Measurements from ENCODE around the gene E2F1.
A peak's percentile ranks its signal among the peaks of the same experiment; 100 is the strongest.

Gene E2F1

DNA sequence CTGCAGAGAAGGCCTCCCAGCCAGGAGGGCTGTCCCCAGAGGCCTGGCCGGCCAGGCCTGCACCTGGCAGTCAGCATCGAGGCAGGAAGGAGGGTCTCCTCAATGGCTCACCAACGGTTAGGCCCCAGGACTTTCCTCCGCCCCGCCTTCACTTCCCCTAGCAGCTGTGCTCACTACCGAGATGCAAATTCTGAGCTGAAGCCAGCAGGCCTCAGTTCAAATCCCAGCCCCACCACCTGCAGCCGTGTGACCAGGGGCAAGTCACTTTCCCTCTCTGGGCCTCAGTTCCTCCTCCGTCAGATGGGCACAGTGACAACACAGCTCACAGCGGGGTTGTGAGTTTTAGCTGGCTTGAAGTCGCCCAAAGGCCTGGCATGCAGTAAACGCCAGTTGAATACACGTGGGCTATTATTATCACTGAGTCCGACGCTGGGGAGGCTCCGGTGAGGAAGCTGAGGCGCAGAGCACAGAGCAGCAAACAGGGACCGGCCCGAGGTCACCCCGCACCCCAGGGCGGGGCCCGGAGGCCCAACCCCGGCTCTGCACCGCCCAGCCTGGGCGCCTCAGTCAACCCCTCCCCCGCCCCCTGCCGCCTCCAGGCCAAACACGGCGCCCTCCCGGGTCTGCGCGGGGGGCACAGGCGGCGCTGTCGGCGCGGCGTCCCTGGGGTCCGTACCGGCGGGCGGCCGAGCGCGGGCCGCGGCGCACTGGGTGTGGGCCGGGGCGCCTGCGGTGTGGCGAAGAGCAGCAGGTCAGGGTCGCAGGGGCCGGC, 671 bp downstream of the E2F1 start:
- no CpG with 5 or more reads among the region's 53 CpGs for WGBS (ENCODE audit: insufficient coverage, insufficient read length)
- Histone ChIP-seq H3K27me3 (ENCODE audit: control insufficient read depth, insufficient read depth, low read length) (no peaks in the 10 kb centered on the region; the same call in 1 of the 2 replicates), H3K4me1 (ENCODE audit: control insufficient read depth, insufficient read depth, low read length) (peaks cover 4% of the 10 kb centered on the region; the same call in 1 of the 2 replicates), H3K27ac (ENCODE audit: low read length) (no peak overlapping the region), H3K4me3 (ENCODE audit: low read length) (peak overlapping the region; percentile 68), H3K36me3 (ENCODE audit: control insufficient read depth, insufficient read depth, low read length) (no peaks in the 10 kb centered on the region), H3K9me3 (ENCODE audit: control insufficient read depth, insufficient read depth, low read length) (no peaks in the 10 kb centered on the region)
- no peak for DNase-seq (ENCODE audit: low read depth, low spot score)

DNA sequence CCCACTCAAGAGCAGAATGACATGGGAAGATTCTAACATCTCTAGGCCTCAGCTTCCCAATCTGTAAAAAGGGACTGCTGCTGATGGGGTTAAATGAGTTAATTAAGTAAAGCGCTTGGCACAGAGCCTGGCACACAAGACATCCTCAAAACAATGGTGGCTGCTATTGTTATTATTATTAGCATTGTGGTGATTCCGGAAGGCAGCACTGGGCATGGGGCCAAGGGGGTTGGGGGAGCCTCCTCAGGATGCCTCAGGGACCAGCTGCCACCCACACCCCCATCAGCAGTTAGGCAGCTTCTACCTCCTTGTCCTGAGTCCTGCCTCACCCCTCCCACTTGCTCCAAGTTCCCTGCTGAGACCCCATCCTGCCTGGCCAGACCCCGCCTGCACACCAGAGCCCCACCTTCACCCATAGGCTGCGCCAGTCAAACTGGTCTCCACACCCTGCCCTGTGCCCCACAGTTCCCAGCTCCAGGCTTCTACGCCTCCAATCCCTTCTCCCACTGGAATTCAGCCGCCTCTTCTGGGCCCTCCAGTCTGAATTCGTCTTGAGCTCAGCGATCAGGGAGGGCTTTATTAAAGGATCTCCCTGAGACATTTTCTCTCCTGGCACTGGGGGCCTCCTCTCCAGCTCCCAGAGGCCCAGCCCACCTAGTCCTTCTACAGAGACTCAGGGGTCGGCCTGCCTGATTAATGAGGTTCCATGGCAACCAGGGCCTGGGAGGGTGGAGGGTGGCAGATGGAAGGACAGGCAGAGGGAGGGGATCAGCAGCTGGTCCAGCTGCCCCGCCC, 1.5 kb downstream of the E2F1 start:
- Histone ChIP-seq H3K4me3 (ENCODE audit: low read length) (peak overlapping the region; percentile 68; the same call in 1 of the 2 replicates), H3K4me1 (ENCODE audit: control insufficient read depth, insufficient read depth, low read length) (peaks cover 4% of the 10 kb centered on the region; the same call in 1 of the 2 replicates), H3K9me3 (ENCODE audit: control insufficient read depth, insufficient read depth, low read length) (no peaks in the 10 kb centered on the region), H3K36me3 (ENCODE audit: control insufficient read depth, insufficient read depth, low read length) (peaks cover 6% of the 10 kb centered on the region), H3K27ac (ENCODE audit: low read length) (no peak overlapping the region), H3K27me3 (ENCODE audit: control insufficient read depth, insufficient read depth, low read length) (no peaks in the 10 kb centered on the region; the same call in 1 of the 2 replicates)
- DNase-seq (ENCODE audit: low read depth, low spot score), result no peak
- no CpG with 5 or more reads among the region's 10 CpGs for WGBS (ENCODE audit: insufficient coverage, insufficient read length)

DNA sequence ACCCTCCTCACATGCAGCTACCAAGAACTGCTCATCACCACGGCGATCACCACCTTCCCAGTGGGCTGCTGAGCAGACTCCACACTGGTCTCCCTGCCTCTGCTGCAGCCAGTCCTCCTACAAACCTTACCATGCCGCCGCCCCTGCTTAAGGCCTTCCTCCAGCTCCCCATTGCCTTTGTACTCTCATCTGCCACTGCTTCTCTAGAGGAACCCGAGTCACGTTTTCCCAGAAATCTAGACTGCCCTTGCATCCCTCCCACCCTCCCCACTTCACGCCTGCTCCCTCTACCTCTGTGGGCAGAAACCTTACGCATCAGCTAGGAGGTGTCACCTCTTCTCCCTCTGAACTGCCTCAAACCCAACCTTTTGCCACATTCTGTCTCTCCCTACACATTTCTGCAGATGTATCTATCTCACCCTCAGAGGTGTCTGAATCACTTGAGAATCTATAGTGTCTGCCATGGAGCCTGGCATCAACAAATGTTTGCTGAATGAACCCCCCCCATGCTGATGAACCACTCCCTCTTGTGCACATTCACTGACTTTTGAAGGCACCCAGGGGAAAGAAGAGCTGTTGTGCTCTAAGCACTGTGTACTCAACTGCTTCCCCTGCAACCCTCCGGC, 4.3 kb downstream of the E2F1 start:
- Histone ChIP-seq H3K4me1 (ENCODE audit: control insufficient read depth, insufficient read depth, low read length) (peaks cover 3% of the 10 kb centered on the region), H3K27ac (ENCODE audit: low read length) (no peak overlapping the region), H3K36me3 (ENCODE audit: control insufficient read depth, insufficient read depth, low read length) (peaks cover 19% of the 10 kb centered on the region), H3K9me3 (ENCODE audit: control insufficient read depth, insufficient read depth, low read length) (no peaks in the 10 kb centered on the region), H3K4me3 (ENCODE audit: low read length) (no peak overlapping the region), H3K27me3 (ENCODE audit: control insufficient read depth, insufficient read depth, low read length) (no peaks in the 10 kb centered on the region)
- WGBS (ENCODE audit: insufficient coverage, insufficient read length), result no CpG with 5 or more reads among the region's 9 CpGs
- no peak for DNase-seq (ENCODE audit: low read depth, low spot score)

DNA sequence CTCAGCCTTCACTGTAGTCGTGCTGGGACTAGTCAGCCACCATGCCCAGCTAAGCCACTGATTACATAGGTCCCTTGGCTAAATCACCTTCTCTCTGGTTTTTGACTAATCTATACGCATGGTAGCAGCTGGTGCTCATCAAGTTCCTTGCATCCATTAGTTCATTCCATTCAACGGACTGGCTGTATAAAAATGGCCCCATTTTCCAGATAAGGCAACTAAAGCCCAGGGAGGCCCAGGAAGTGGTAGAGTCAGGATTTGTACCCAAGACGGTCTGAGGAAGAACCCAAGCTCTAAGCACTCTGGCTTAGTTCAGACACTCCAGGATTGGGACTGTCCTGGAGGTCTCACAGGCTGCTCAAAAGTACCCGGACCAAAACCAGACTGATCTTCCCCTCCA, 4.9 kb downstream of the E2F1 start:
- no peak for DNase-seq (ENCODE audit: low read depth, low spot score)
- no peaks in the 10 kb centered on the region for H3K9me3 ChIP-seq (ENCODE audit: control insufficient read depth, insufficient read depth, low read length)
- no peak overlapping the region for H3K27ac ChIP-seq (ENCODE audit: low read length)
- H3K4me3 ChIP-seq (ENCODE audit: low read length), result no peak overlapping the region
- no peaks in the 10 kb centered on the region for H3K27me3 ChIP-seq (ENCODE audit: control insufficient read depth, insufficient read depth, low read length)
- no CpG with 5 or more reads among the region's 5 CpGs for WGBS (ENCODE audit: insufficient coverage, insufficient read length)
- peaks cover 25% of the 10 kb centered on the region for H3K36me3 ChIP-seq (ENCODE audit: control insufficient read depth, insufficient read depth, low read length)
- peaks cover under 1% of the 10 kb centered on the region; the same call in 1 of the 2 replicates for H3K4me1 ChIP-seq (ENCODE audit: control insufficient read depth, insufficient read depth, low read length)

DNA sequence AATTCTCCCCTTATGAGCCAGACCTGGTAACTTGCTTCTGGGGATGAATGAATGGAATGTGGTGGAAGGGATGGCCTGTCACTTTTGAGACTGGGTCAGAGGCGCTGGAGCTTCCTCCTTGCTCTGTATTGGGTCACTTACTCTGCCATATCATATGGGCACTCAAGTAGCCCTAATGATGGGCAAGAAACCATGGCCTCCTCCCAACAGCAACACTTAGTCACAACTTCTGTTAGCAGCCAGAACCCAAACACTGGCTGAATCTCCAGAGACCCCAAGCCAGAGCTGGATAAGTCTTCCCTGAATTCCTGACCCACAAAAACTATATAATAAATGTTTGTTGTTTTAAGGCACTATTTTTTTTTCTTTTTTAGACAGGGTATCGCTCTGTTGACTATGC, 5.5 kb downstream of the E2F1 start:
- Histone ChIP-seq H3K4me3 (ENCODE audit: low read length) (no peak overlapping the region), H3K27me3 (ENCODE audit: control insufficient read depth, insufficient read depth, low read length) (no peaks in the 10 kb centered on the region), H3K36me3 (ENCODE audit: control insufficient read depth, insufficient read depth, low read length) (peaks cover 27% of the 10 kb centered on the region), H3K9me3 (ENCODE audit: control insufficient read depth, insufficient read depth, low read length) (no peaks in the 10 kb centered on the region), H3K27ac (ENCODE audit: low read length) (no peak overlapping the region), H3K4me1 (ENCODE audit: control insufficient read depth, insufficient read depth, low read length) (peaks cover 2% of the 10 kb centered on the region; the same call in 1 of the 2 replicates)
- no CpG with 5 or more reads among the region's 2 CpGs for WGBS (ENCODE audit: insufficient coverage, insufficient read length)
- no peak for DNase-seq (ENCODE audit: low read depth, low spot score)

DNA sequence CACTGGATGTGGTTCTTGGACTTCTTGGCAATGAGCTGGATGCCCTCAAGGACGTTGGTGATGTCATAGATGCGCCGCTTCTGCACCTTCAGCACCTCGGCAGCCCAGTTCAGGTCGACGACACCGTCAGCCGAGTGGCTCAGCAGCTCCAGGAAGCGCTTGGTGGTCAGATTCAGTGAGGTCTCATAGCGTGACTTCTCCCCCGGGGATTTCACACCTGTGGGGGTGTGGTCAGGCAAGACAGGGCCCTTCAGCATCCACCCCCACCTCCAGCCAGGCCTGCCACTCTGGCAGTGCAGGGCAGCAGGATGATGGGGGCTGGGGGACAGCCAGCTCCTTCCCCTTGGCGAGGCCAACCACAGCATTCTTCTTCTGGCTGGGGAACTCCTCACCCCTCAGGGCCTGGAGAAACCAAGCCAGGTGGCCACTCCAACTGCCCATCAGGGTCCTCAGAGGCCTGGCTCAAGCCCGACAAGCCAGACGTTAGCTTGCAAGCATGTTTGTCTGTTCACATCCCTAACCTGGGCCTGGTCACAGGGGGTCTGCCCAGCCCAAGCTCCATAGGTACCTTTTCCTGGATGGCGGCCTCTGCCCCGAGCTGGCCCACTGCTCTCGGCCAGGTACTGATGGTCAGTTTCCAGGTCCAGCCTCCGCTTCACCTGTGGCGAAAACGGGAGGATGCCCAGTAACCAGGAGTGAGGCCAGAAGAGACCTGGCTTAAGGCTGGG, 6.3 kb downstream of the E2F1 start:
- H3K27me3 ChIP-seq (ENCODE audit: control insufficient read depth, insufficient read depth, low read length), result no peaks in the 10 kb centered on the region
- no CpG with 5 or more reads among the region's 20 CpGs for WGBS (ENCODE audit: insufficient coverage, insufficient read length)
- H3K9me3 ChIP-seq (ENCODE audit: control insufficient read depth, insufficient read depth, low read length), result no peaks in the 10 kb centered on the region
- no peak for DNase-seq (ENCODE audit: low read depth, low spot score)
- H3K4me1 ChIP-seq (ENCODE audit: control insufficient read depth, insufficient read depth, low read length), result peaks cover 2% of the 10 kb centered on the region; the same call in 1 of the 2 replicates
- no peak overlapping the region for H3K27ac ChIP-seq (ENCODE audit: low read length)
- H3K4me3 ChIP-seq (ENCODE audit: low read length), result no peak overlapping the region
- H3K36me3 ChIP-seq (ENCODE audit: control insufficient read depth, insufficient read depth, low read length), result peaks cover 27% of the 10 kb centered on the region

DNA sequence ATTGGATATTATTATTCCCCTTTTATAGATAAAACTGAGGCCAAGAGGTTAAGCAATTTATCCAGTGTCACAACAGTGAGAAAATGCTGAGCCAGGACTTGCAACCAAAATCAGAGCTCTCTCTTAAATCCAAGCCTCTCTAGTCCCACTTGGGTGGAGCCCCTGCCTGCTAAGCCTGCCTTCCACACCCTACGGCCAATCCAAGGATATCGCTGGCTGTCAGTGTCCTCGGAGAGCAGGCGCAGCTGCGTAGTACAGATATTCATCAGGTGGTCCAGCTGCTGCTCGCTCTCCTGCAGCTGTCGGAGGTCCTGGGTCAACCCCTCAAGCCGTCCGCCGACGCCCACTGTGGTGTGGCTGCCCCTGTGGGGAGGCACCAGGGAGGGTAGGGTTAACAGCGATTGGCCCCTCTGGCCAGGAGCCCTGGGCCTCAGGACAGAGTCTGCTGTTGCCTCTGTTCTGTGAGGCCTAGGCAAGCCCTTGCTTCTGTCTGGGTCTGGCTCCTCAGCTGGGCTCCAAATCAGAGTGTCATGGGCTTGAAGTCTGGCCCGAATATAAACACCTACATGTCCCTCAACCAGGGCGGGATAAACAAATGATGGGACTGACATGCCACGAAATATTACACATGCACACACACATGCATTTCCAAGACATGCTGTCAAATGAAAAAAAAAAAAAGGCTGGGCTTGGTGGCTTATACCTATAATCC, 8.0 kb downstream of the E2F1 start:
- no CpG with 5 or more reads among the region's 15 CpGs for WGBS (ENCODE audit: insufficient coverage, insufficient read length)
- Histone ChIP-seq H3K27ac (ENCODE audit: low read length) (no peak overlapping the region), H3K36me3 (ENCODE audit: control insufficient read depth, insufficient read depth, low read length) (peaks cover 27% of the 10 kb centered on the region), H3K9me3 (ENCODE audit: control insufficient read depth, insufficient read depth, low read length) (no peaks in the 10 kb centered on the region), H3K4me3 (ENCODE audit: low read length) (no peak overlapping the region), H3K4me1 (ENCODE audit: control insufficient read depth, insufficient read depth, low read length) (peaks cover 5% of the 10 kb centered on the region), H3K27me3 (ENCODE audit: control insufficient read depth, insufficient read depth, low read length) (no peaks in the 10 kb centered on the region)
- no peak for DNase-seq (ENCODE audit: low read depth, low spot score)

DNA sequence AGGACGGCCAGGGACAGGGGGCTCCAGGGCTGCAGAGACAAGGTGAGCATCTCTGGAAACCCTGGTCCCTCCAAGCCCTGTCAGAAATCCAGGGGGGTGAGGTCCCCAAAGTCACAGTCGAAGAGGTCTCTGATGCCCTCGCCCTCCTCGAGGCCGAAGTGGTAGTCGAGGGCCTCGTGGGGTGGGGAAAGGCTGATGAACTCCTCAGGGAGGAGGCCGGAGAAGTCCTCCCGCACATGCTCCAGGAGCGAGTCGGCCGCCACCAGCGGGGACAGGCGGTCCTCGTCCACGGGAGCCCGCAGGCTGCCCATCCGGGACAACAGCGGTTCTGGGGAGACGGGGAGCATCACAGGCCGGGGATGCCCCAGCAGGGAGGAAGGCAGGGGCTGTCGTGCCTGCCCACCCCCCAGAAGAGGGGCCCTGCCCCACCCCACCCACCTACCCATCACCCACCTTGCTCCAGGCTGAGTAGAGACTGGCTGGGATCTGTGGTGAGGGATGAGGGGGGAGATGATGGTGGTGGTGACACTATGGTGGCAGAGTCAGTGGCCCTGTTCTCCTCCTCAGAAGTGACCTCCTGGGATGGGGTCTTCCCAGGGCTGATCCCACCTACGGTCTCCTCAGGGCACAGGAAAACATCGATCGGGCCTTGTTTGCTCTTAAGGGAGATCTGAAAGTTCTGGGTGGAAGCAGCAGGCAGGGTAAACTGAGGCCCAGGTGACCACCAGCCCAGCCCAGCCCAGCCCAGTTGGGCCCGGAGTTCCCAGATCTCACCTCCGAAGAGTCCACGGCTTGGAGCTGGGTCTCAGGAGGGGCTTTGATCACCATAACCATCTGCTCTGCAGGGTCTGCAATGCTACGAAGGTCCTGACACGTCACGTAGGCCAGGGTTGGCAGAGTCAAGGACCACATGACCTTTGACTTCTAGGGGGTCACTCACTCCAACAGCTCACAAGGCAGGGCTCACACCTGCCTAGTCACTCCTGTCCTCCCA, 9.2 kb downstream of the E2F1 start:
- no CpG with 5 or more reads among the region's 31 CpGs for WGBS (ENCODE audit: insufficient coverage, insufficient read length)

DNA sequence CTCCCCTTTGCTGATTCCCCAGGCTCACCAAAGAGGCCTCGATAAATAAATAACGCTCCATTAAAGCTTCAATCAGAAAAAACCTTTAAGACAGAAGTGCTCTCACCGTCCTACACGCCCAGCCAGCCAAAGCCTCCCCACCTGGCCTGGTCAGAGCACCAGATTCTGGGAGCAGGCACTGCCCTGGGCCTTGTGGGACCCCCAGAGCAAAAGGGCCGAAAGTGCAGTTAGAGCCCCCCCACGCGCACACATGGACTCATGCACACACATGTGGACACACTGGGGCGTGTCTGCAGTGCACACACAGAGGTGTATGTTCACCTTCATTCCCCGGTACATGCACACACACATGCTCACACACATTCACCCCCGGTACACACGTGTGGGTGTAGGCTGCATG, 10.1 kb downstream of the E2F1 start:
- no peak overlapping the region for H3K27ac ChIP-seq (ENCODE audit: low read length)
- peaks cover 29% of the 10 kb centered on the region for H3K36me3 ChIP-seq (ENCODE audit: control insufficient read depth, insufficient read depth, low read length)
- no CpG with 5 or more reads among the region's 11 CpGs for WGBS (ENCODE audit: insufficient coverage, insufficient read length)
- peaks cover 5% of the 10 kb centered on the region for H3K4me1 ChIP-seq (ENCODE audit: control insufficient read depth, insufficient read depth, low read length)
- H3K4me3 ChIP-seq (ENCODE audit: low read length), result no peak overlapping the region
- DNase-seq (ENCODE audit: low read depth, low spot score), result no peak
- no peaks in the 10 kb centered on the region for H3K9me3 ChIP-seq (ENCODE audit: control insufficient read depth, insufficient read depth, low read length)
- H3K27me3 ChIP-seq (ENCODE audit: control insufficient read depth, insufficient read depth, low read length), result no peaks in the 10 kb centered on the region

More for the DNA sequence above, 9.2 kb downstream of the E2F1 start:
- H3K4me1 ChIP-seq (ENCODE audit: control insufficient read depth, insufficient read depth, low read length), result peaks cover 5% of the 10 kb centered on the region
- DNase-seq (ENCODE audit: low read depth, low spot score), result no peak
- H3K36me3 ChIP-seq (ENCODE audit: control insufficient read depth, insufficient read depth, low read length), result peaks cover 27% of the 10 kb centered on the region
- H3K4me3 ChIP-seq (ENCODE audit: low read length), result no peak overlapping the region
- no peak overlapping the region for H3K27ac ChIP-seq (ENCODE audit: low read length)
- H3K9me3 ChIP-seq (ENCODE audit: control insufficient read depth, insufficient read depth, low read length), result no peaks in the 10 kb centered on the region
- no peaks in the 10 kb centered on the region for H3K27me3 ChIP-seq (ENCODE audit: control insufficient read depth, insufficient read depth, low read length)

Measured in iPS DF 6.9 (cell line).